ENCODE measurements around the gene RETSAT.
"Not testable (repeated sequence)": the region's sequence is repeated elsewhere in the genome, so short reads cannot be mapped to it uniquely, and the experiment has no call there.

Gene RETSAT

DNA sequence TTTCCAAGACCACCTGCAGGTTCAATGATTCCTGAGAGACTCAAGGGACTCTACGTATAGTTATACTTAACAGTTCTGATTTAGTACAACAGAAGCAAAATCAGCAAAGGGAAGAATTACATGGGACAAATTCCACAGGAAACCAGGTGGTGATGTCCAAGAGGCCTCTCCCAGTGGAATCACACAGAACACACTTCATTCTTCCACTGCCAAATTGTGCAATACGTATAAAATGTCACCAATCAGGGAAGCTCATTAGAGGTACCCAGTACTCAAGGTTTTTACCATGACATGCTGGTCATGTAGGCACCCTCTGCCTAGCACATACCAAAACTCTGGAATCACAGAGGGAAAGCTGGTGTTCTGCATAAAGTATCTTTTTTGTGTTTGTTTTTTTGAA, 33.4 kb upstream of the RETSAT start:
- TF ChIP-seq, protein P1, sequence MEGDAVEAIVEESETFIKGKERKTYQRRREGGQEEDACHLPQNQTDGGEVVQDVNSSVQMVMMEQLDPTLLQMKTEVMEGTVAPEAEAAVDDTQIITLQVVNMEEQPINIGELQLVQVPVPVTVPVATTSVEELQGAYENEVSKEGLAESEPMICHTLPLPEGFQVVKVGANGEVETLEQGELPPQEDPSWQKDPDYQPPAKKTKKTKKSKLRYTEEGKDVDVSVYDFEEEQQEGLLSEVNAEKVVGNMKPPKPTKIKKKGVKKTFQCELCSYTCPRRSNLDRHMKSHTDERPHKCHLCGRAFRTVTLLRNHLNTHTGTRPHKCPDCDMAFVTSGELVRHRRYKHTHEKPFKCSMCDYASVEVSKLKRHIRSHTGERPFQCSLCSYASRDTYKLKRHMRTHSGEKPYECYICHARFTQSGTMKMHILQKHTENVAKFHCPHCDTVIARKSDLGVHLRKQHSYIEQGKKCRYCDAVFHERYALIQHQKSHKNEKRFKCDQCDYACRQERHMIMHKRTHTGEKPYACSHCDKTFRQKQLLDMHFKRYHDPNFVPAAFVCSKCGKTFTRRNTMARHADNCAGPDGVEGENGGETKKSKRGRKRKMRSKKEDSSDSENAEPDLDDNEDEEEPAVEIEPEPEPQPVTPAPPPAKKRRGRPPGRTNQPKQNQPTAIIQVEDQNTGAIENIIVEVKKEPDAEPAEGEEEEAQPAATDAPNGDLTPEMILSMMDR (IDR thresholded peaks at IDR 0.05; ENCODE audit: low read depth, low read length) = no peak
- Histone ChIP-seq H3K9me3 (ENCODE audit: severe bottlenecking) (no peaks in the 10 kb centered on the region), H3K4me3 (ENCODE audit: low read depth, low read length) (no peak overlapping the region), H3K27ac (no peak overlapping the region), H3K27me3 (ENCODE audit: insufficient read depth, low read depth, severe bottlenecking) (no peaks in the 10 kb centered on the region), H3K36me3 (peaks cover 3% of the 10 kb centered on the region; the same call in 1 of the 2 replicates)
- DNase-seq = no peak

DNA sequence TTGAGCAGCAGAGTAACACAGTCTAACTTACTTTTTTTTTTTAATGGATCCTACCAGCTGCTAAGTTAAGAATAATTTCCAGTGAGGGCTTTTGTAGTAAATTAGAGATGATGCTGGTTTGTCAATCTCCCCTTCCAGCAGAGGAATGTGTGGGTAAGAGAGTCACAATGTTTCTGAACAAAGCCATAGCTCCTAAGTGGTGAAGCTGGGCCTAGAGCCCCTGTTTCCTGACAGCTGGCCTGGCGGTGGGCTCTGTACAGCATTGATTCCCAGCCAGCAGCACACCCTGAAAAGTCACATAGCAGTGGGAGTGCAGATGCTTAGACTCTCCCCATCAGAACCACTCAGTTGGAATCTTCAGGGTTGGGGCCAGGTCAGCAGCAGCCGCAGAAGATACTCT, 31.4 kb upstream of the RETSAT start:
- TF ChIP-seq, protein P1 (IDR thresholded peaks at IDR 0.05; ENCODE audit: low read depth, low read length) = no peak
- no peak for DNase-seq
- Histone ChIP-seq H3K27ac (no peak overlapping the region), H3K4me3 (ENCODE audit: low read depth, low read length) (no peak overlapping the region), H3K9me3 (ENCODE audit: severe bottlenecking) (no peaks in the 10 kb centered on the region), H3K36me3 (peaks cover 3% of the 10 kb centered on the region), H3K27me3 (ENCODE audit: insufficient read depth, low read depth, severe bottlenecking) (no peaks in the 10 kb centered on the region)

DNA sequence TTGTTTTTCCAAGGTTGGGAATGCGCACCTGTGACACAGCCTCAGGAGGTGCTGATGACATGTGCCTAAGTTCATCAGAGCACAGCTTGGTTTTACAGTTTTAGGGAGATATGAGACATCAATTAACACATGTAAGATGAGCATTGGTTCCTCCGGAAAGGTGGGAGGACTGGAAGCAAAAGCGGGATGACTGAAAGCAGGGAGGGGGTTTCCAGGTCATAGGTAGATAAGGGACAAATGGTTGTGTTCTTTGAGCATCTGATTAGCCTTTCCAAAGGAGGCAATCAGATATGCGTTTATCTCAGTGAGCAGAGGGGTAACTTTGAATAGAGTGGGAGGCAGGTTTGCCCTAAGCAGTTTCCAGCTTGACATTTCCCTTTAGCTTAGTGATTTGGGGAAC, 29.5 kb upstream of the RETSAT start:
- Histone ChIP-seq H3K9me3 (ENCODE audit: severe bottlenecking) (peaks cover 5% of the 10 kb centered on the region), H3K27ac (no peak overlapping the region), H3K4me3 (ENCODE audit: low read depth, low read length) (no peak overlapping the region), H3K27me3 (ENCODE audit: insufficient read depth, low read depth, severe bottlenecking) (no peaks in the 10 kb centered on the region), H3K36me3 (peaks cover 12% of the 10 kb centered on the region)
- TF ChIP-seq, protein P1 (IDR thresholded peaks at IDR 0.05; ENCODE audit: low read depth, low read length) = no peak
- DNase-seq = no peak

DNA sequence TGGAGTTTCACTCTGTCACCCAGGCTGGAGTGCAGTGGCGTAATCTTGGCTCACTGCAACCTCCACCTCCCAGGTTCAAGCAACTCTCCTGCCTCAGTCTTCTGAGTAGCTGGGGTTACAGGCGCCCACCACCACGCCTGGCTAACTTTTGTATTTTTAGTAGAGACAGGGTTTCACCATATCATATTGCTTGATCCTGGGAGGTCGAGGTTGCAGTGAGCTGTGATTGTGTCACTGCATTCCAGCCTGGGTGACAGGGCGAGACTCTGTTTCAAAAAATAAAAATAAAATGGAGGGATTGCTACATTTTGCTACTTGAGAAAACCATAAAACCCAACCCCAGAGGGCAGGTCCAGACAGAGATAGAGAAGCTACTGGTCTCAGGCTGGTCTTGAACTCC, 28.8 kb upstream of the RETSAT start:
- H3K27ac ChIP-seq; H3K27me3 ChIP-seq (ENCODE audit: insufficient read depth, low read depth, severe bottlenecking); DNase-seq; H3K9me3 ChIP-seq (ENCODE audit: severe bottlenecking); H3K4me3 ChIP-seq (ENCODE audit: low read depth, low read length): not testable (repeated sequence)
- H3K36me3 ChIP-seq = peaks cover 15% of the 10 kb centered on the region

DNA sequence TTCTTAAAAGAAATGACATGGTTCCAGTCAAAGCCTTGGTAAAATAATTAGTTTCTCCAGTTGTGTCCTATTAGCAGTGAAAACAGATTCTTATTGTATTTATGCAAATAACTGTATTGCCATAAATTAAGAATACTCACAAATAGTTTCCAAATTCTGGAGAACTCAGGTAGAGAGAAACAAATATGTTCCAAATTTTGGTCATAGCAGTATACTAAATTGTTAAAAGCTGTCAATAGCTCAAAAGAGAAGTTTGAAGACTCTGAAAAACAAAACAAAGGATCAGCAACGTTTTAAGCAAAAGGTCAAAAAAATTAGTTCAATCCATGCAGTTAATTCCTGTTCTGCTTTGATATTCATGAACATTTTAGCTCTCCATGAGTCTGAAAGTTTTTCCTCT, 25.7 kb upstream of the RETSAT start:
- H3K36me3 ChIP-seq = peaks cover 12% of the 10 kb centered on the region
- H3K27me3 ChIP-seq (ENCODE audit: insufficient read depth, low read depth, severe bottlenecking) = no peaks in the 10 kb centered on the region
- H3K9me3 ChIP-seq (ENCODE audit: severe bottlenecking) = peaks cover 5% of the 10 kb centered on the region
- no peak overlapping the region for H3K4me3 ChIP-seq (ENCODE audit: low read depth, low read length)
- TF ChIP-seq, protein P1 (IDR thresholded peaks at IDR 0.05; ENCODE audit: low read depth, low read length) = no peak
- no peak overlapping the region for H3K27ac ChIP-seq
- DNase-seq = no peak

DNA sequence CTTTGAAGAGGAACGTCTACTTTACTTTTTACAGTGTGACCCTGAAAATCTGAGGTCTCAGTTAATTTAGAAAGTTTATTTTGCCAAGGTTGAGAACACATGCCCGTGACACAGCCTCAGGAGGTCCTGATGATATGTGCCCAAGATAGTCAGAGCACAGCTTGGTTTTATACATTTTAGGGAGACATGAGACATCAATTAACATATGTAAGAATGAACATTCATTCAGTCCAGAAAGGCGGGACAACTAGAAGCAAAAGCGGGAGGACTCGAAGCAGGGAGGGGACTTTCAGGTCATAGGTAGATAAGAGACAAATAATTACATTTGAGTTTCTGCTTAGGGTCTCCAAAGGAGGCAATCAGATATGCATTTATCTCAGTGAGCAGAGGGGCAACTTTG, 23.9 kb upstream of the RETSAT start:
- TF ChIP-seq, protein P1 (IDR thresholded peaks at IDR 0.05; ENCODE audit: low read depth, low read length) = no peak
- DNase-seq = no peak
- no peak overlapping the region for H3K27ac ChIP-seq
- peaks cover 12% of the 10 kb centered on the region for H3K36me3 ChIP-seq
- H3K27me3 ChIP-seq (ENCODE audit: insufficient read depth, low read depth, severe bottlenecking) = no peaks in the 10 kb centered on the region
- no peak overlapping the region for H3K4me3 ChIP-seq (ENCODE audit: low read depth, low read length)
- peaks cover 5% of the 10 kb centered on the region for H3K9me3 ChIP-seq (ENCODE audit: severe bottlenecking)

All from WERI-Rb-1 (cell line).